GM12874 (cell line): ENCODE data around the gene AGMO.

Experiments used
- TF ChIP-seq, protein P1 (sequence below): IDR thresholded peaks from 2 replicates; pipeline ENCODE4 v1.5.1; 2011; ENCODE audit warnings: low read depth, mild to moderate bottlenecking, control low read depth, low read length, moderate library complexity; ENCODE audit not compliant: insufficient read depth

The AGMO gene

DNA sequence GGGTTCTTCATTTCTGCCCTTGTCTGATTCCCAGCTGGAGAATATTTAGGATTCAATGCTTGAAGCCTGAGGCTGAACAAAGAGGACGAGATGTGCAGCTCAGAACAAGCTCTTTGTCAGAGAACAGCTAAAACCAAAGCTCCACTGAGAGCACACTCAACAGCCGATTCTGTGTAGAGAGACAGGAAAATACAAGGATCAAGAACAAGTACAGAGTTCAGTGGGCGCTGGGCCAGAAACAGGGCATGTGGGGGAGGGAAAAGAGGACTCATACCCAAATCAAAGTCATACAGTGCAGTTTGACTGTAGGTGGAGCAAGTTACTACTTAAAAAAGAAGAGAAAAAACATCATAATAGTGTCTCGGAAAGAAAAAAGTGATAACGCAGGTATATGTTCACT is at the start of gene AGMO:
AGMO (minus strand) TSS at position 181 of the 400 bp plus-strand sequence.
- TF ChIP-seq, protein P1, sequence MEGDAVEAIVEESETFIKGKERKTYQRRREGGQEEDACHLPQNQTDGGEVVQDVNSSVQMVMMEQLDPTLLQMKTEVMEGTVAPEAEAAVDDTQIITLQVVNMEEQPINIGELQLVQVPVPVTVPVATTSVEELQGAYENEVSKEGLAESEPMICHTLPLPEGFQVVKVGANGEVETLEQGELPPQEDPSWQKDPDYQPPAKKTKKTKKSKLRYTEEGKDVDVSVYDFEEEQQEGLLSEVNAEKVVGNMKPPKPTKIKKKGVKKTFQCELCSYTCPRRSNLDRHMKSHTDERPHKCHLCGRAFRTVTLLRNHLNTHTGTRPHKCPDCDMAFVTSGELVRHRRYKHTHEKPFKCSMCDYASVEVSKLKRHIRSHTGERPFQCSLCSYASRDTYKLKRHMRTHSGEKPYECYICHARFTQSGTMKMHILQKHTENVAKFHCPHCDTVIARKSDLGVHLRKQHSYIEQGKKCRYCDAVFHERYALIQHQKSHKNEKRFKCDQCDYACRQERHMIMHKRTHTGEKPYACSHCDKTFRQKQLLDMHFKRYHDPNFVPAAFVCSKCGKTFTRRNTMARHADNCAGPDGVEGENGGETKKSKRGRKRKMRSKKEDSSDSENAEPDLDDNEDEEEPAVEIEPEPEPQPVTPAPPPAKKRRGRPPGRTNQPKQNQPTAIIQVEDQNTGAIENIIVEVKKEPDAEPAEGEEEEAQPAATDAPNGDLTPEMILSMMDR: no peak

DNA sequence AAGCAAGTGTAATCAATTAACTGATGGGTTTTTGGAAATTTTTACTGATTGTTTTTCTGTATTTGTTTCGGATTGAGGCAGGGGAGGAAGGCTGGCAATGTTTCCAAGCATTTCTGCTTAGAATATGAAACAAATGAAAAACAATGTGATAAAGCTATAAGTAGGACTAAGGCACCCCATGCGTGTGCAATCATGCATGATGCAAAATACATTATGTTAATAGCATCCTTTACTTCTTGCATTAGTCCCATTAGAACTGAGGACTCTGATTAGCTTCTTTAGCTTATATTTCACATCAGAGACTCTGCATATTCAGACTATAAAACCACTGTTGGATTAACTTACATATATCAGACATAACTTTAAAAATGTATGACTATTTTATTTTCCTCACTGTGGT is 48.7 kb upstream of the AGMO start:
- TF ChIP-seq, protein P1: no peak

DNA sequence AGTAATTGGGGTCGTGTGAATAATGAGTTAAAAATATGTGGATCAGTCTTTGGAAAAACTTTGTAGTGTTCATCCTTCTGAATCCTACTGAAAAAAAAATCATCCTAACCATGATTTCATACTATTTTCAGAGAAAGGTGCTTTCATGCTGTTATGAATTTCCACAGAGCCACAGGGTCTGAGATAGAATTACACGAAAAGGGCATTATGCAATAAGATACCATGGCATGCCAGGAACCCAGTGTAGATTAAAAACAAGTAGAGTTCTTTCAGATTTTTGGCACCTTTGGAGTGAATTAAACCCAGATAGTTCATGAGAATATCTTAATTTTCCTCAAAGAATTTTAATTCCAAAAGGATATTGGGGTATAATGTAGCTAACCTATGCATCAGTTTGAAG is 47.5 kb upstream of the AGMO start:
- TF ChIP-seq, protein P1: no peak

DNA sequence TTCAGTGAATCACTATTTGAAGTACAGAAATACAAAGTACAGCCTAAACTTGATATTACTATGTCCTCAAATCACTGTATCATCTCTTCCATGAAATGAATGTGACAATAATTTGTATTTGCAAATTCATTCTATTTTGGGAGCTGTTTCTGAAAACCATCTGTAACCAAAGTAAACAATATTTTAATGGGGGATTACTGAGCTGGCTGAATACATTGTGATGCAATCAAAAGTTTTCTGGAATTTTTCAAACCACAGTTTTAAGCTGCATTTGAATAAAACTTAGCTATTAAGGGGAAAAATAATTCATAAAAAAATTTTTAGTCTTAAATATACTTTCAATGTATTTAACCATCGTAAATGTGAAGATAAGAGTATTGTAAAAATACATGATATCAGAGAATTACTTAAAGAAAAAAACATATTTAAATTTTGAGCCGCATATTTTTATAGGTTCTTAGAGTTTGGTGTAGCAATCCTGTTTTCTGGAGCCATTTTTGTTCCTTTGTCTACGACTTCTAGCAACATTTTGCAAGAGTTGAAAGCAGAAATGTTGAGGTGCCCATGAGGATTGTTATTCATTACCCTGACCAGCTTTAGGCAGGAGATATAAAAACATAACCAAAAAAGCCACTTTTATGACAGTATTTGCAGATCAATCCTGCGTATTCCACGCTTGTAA is 45.9 kb upstream of the AGMO start:
- TF ChIP-seq, protein P1: no peak

DNA sequence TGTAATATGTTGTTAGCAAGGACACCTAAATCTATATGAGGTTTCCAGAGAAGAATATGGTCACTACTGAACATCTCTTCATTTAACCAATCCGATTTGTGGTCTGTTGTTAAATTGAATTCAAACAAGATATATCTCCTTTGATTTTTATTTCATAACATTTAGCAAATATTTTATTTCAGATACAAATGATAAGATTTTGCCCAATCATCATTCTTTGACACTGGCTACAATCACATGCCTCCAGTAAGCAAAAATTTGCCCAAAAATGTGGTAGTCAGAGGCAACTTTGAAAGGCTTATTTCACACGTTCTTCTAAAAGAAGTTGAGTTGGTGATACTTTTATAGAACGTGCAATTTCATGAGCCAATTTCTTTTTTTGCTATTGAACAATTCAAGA is 44.7 kb upstream of the AGMO start:
- TF ChIP-seq, protein P1: no peak

DNA sequence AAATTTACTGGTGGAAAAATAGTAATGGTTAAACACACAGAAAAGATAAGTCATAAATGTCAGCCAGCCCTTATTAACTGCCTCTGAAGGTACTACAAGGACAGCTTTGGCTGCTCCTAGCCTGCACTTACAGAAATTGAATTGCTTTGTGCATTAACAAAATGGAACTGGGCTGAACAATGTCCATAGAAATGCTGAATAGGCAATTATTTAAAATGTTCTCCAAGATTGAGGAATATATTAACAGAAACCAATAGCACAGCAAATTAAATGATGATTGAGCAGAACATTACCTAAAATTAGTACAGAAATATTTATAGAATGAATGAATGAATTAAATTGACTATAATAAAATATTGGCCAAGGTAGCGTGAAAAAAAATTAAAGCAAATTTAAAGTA is 42.4 kb upstream of the AGMO start:
- TF ChIP-seq, protein P1: no peak

DNA sequence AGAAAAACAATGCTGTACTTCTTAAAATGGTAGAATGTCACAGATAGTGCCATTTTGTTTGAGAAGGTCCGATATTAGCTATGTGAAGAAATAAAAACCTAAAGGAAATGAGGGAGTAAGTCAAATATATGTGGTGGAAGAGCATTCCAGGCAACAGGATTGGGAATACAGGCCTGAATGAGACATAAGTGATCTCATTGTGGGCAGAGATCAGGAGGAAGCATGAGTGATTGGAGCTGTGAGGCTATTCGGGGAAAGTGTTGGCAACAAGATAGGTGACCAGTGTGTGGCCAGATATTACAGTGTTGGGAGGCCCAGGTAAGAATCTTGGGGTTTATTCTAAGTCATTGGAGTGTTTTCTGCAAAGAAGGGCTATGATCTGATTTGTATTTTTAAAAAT is 41.3 kb upstream of the AGMO start:
- TF ChIP-seq, protein P1: no peak
